Heart right ventricle (tissue), 16 donors: Measurements from ENCODE around the gene ATXN1. TPM values are rescaled to one million over a fixed set of nuclear protein-coding genes. Genes with fewer than 3 reads are reported as not detected.

Experiments used
- ATAC-seq, 8 donors: fragments of 200-7000 bp; cut with Tn5 transposase; one replicate each; pipeline ENCODE4 v1.9.1; 2020; ENCODE audit warnings: mild to moderate bottlenecking in 8 of 8, moderate library complexity in 8 of 8, moderate number of reproducible peaks in 1 of 8
- DNase-seq, 2 donors: peaks; one replicate each; pipeline ENCODE4 v3.0.0-alpha.2; 2020
- H3K27ac ChIP-seq, 10 donors: fragments of 200-600 bp; sonication (generic) in 2 of 10; one replicate each; pipeline versions ENCODE4 v1.5.0 to v1.8.0; 2020 to 2022; ENCODE audit warnings: mild to moderate bottlenecking in 3 of 10
- H3K27me3 ChIP-seq, 7 donors: fragments of 200-600 bp; one replicate each; pipeline ENCODE4 v1.8.0; 2021 to 2022; ENCODE audit warnings: mild to moderate bottlenecking in 2 of 7
- H3K36me3 ChIP-seq, 9 donors: fragments of 200-600 bp; sonication (generic) in 1 of 9; one replicate each; pipeline versions ENCODE4 v1.5.0 to v1.8.0; 2020 to 2022; ENCODE audit warnings: mild to moderate bottlenecking in 2 of 9
- H3K4me1 ChIP-seq, 9 donors: fragments of 200-600 bp; sonication (generic) in 1 of 9; one replicate each; pipeline versions ENCODE4 v1.5.0 to v1.8.0; 2020 to 2022; ENCODE audit warnings: mild to moderate bottlenecking in 4 of 9
- H3K4me3 ChIP-seq, 10 donors: fragments of 200-600 bp; sonication (generic) in 2 of 10; one replicate each; pipeline versions ENCODE4 v1.5.0 to v1.8.0; 2020 to 2022; ENCODE audit warnings: mild to moderate bottlenecking in 7 of 10, moderate library complexity in 2 of 10
- H3K9me3 ChIP-seq, 11 donors: fragments of 200-600 bp in 10 of 11; sonication (generic) in 2 of 11; one replicate each; pipeline versions ENCODE4 v1.5.0 to v1.8.0; 2013 to 2022; ENCODE audit warnings: mild to moderate bottlenecking in 2 of 11, control low read depth in 1 of 11, moderate library complexity in 1 of 11
- CTCF ChIP-seq, 9 donors: fragments of 200-600 bp; sonication (generic) in 2 of 9; IDR thresholded peaks; one replicate each; pipeline versions ENCODE4 v1.5.0 to v1.8.0; 2021 to 2022; ENCODE audit warnings: antibody characterized with exemption in 9 of 9, mild to moderate bottlenecking in 5 of 9, moderate library complexity in 1 of 9
- WGBS, 2 donors: extraction: QIAGEN DNeasy Blood & Tissue Kit; methylation state at CpG; one replicate each; pipeline ENCODE4 v1.1.7; 2013; ENCODE audit warnings: inconsistent platforms in 1 of 2; 5-methylcytosine and 5-hydroxymethylcytosine counted together
- intact Hi-C, 10 donors: fragments of 100-400 bp; cut with DNase I; formaldehyde crosslinking; loops; one replicate each; pipeline versions ENCODE4 v1.11.1 to v1.14.2; 2022
- polyA plus RNA-seq, 2 donors: library from polyadenylated mRNA; stranded (reverse); fragments of 200-250 nt; gene quantifications; one replicate each; pipeline ENCODE4 v1.2.3, GENCODE V29; 2013
- total RNA-seq, 10 donors: library from RNA; stranded (reverse); fragmentation: NEBNext Ultra II Directional in 3 of 10; extraction: Animal tissue kit (Norgen Biotek cat#: 25700) in 3 of 10; gene quantifications; one replicate each; pipeline versions ENCODE4 v1.2.1 to v1.2.4, GENCODE V29; 2021 to 2023
- donor health status: Arrhythmogenic right ventricular cardiomyopathy.
- donor health status: ischemic (EF 13 %, LVEDD 7.1; RV severe dilation, severe dysfunction).
- donor health status: healthy with polysubstance abuse.
- donor health status: DM: no; HTN: yes; CAD: no.
- donor health status: DM: no; HTN: no; CAD: no.
- donor health status: ischemic (EF 25% LVEDD 6.9; RV normal size, moderate dysfunction).
- donor health status: ischemic (EF 25% LVEDD 5.7; RV mildly dilated, moderate dysfunction).
- donor health status: healthy.
- donor health status: DM: yes; HTN: yes; CAD: no.
- donor health status: Ischemic cardiomyopathy.
- donor health status: ischemic (EF 35%, LVEDD 5.7; RV mildly dilated, moderate dysfunction).
- donor health status: nonischemic (EF 11% LVEDD 7.7; RV severe dilation, severe dysfunction).
- donor health status: DM: yes; HTN: yes; CAD: no.
- donor health status: PGD.
- donor health status: ischemic (EF 29% LVEDD 5.4; RV normal size, mild dysfunction).
- donor health status: nonischemic (EF 23%, LVEDD 6.1; RV moderate dilation, normal function).

The ATXN1 gene
- total and polyA plus RNA-seq, 12 donors: 4.1 to 46.5 (median 40.3) TPM

- WGBS, 2 donors: 96% methylated on average over 4 of the region's 4 CpGs
- Histone ChIP-seq H3K27me3 (no peaks in the 10 kb centered on the region), H3K27ac (peak overlapping the region in 1 of 10 donors; percentile 67), H3K36me3 (peaks cover 0 to 8% (median 0%) of the 10 kb centered on the region in 9 donors), H3K9me3 (no peaks in the 10 kb centered on the region), H3K4me1 (peaks cover 0 to 50% (median 5%) of the 10 kb centered on the region in 9 donors), H3K4me3 (no peak overlapping the region)
- no peak for TF ChIP-seq CTCF (IDR thresholded peaks at IDR 0.05)
- intact Hi-C loops: loop anchor here in 4 of 10 donors (5.0 to 10.0 kb wide), 2 partner anchors 73 to 359 kb away; partner anchors contain the start of gene ATXN1 (in 2 of the 4)
- DNase-seq (no peak), ATAC-seq (no peak)
Observed at GRCh38 chr6:16405375-16405774, 355.9 kb downstream of the ATXN1 start.

- H3K36me3 ChIP-seq: peaks cover 0 to 8% (median 0%) of the 10 kb centered on the region in 9 donors
- TF ChIP-seq CTCF (IDR thresholded peaks at IDR 0.05): no peak
- ATAC-seq: no peak
- H3K4me3 ChIP-seq: no peak overlapping the region
- no peak for DNase-seq
- 86 to 88% methylated on average over 15 of the region's 15 CpGs for WGBS, 2 donors
- H3K27ac ChIP-seq: no peak overlapping the region
- no peaks in the 10 kb centered on the region for H3K27me3 ChIP-seq
- no peaks in the 10 kb centered on the region for H3K9me3 ChIP-seq
- H3K4me1 ChIP-seq: peaks cover 0 to 44% (median 5%) of the 10 kb centered on the region in 9 donors
- intact Hi-C loops: loop anchor here in 2 of 10 donors (10.0 kb wide), 1 partner anchor 360 kb away; the partner anchor contains the start of gene ATXN1 (in 2 of the 2)
Observed at GRCh38 chr6:16404456-16404855, 356.8 kb downstream of the ATXN1 start.

- H3K4me1 ChIP-seq: peaks cover 0 to 42% (median 7%) of the 10 kb centered on the region in 9 donors
- no peaks in the 10 kb centered on the region for H3K27me3 ChIP-seq
- H3K27ac ChIP-seq: no peak overlapping the region
- H3K4me3 ChIP-seq: no peak overlapping the region
- DNase-seq: no peak
- H3K36me3 ChIP-seq: peaks cover 0 to 8% (median 0%) of the 10 kb centered on the region in 9 donors
- no peak for ATAC-seq
- no peaks in the 10 kb centered on the region for H3K9me3 ChIP-seq
- intact Hi-C loops: loop anchor here in 2 of 10 donors (10.0 kb wide), 1 partner anchor 361 kb away; the partner anchor contains the start of gene ATXN1 (in 2 of the 2)
- 74 to 75% methylated on average over 3 of the region's 3 CpGs for WGBS, 2 donors
- peak in 5 of 9 donors; percentile 14 to 35 (median 23) for TF ChIP-seq CTCF (IDR thresholded peaks at IDR 0.05)
Observed at GRCh38 chr6:16403831-16404230, 357.4 kb downstream of the ATXN1 start.

DNA sequence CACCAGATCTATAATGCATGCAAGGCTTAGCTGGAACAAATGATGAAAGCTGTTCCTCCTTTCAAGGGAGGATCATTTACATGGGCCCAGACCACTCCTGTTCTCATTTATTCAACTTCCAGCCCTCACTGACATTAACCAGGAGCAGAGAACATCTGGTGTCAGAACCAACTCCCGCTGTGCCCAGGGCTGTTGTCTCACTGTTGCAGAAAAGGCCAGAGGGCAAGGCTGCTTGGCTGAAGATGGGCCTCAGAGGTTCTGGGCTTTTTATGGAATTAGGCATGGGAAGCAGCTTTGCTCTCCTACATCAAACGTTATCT is 358.7 kb downstream of the ATXN1 start:
- DNase-seq (no peak), ATAC-seq (peak in 2 of 8 donors; percentile 44 to 49)
- no peak for TF ChIP-seq CTCF (IDR thresholded peaks at IDR 0.05)
- H3K36me3 ChIP-seq: peaks cover 0 to 4% (median 0%) of the 10 kb centered on the region in 9 donors
- no peak overlapping the region for H3K4me3 ChIP-seq
- no peaks in the 10 kb centered on the region for H3K9me3 ChIP-seq
- WGBS, 2 donors: 46 to 69% methylated on average over 2 of the region's 2 CpGs
- intact Hi-C loops: loop anchor here in 2 of 10 donors (10.0 kb wide), 1 partner anchor 362 kb away; the partner anchor contains the start of gene ATXN1 (in 2 of the 2)
- H3K27me3 ChIP-seq: no peaks in the 10 kb centered on the region
- H3K4me1 ChIP-seq: peaks cover 0 to 36% (median 7%) of the 10 kb centered on the region in 9 donors
- no peak overlapping the region for H3K27ac ChIP-seq
